ENCODE measurements around the gene VPS35L.
A peak's percentile ranks its signal among the peaks of the same experiment; 100 is the strongest.
"Not testable (repeated sequence)": the region's sequence is repeated elsewhere in the genome, so short reads cannot be mapped to it uniquely, and the experiment has no call there.

The VPS35L gene

GRCh38 chr16:19532601-19533000 is 22.9 kb upstream of the VPS35L start:
- no peak for DNase-seq
- no peak for ATAC-seq

DNA sequence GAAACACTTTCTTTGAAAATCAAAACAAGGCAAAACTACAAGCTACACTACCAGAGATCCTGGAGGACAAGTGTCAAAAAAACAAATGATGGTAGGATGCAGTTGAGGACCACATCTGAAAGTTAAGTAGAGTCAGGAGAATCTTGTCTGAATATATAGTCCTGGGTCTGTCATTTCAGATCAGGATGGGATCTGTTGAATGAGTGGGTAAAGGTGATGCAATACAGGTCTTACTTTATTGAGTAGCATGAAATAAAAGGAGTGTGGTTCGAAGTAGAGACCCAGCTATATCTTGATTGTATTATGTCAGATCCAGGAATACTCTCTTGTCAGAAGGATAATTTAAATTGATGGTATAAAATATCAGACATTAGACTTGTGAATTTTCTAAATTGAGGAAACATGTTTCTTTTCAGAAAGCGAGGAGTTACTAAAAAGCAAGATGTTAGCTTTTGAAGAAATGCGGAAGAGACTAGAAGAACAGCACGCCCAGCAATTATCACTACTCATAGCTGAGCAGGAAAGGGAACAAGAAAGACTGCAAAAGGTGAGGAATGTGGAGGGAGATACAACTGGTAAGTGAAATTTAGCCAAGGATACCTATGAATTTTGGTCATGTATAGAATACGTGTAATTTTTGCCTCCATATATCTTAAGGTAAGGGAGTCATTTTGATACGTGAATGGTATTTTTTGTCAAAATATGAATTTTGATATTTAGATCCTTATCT is 15.1 kb upstream of the VPS35L start:
- DNase-seq (no peak), ATAC-seq (no peak)

DNA sequence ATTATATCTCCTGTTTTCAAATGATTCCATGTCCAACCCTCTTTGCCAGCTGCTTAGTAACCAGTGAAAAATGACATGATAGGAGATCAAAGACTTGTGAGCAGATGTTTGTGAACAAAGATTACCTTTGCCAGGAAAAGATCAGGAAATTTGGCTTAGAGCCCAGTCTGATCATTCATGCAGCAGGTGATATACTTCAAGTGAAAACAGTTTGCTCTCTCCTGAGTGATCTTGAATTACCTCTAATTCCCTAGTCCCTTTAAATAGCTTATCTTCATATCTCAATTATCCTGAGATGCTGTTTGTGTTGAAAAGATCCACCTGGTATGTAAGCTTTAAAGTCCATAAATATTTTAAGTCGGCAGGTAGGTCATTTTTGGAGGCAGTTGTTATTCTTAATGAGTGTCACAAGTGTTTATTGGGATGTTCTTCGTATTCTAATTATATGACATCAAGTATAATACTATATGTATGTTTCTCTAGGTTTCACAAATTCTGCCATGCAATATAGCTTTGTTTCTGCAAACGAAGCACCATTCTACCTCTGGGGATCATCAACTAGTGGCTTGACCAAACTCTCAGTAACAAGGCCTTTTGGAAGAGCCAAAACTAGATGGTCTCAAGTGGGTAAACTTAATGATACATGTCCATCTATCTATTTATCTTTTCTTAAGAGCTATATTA is 13.2 kb upstream of the VPS35L start:
- ATAC-seq (no peak), DNase-seq (no peak)

- not testable (repeated sequence) for ATAC-seq, DNase-seq
Observed at GRCh38 chr16:19543278-19543996, 12.1 kb upstream of the VPS35L start.

DNA sequence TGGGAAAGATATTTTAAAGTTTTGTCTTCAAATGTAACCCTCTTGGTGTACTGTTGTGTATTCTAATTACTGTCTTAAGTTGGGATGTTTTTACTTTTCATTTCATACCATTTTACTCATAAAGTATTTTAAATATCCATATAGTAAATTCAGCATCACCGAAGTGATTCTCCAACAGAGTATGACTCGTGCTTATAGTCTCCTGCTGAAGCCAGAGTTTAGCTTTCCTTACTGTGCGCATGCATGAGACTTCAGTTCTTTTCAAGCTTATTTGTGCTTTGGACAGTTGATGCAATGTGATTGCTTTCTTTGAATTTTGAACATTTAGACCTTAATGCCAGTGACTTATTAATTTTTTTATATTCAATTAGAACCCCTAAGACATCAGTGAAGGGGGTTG is 7.4 kb upstream of the VPS35L start:
- ATAC-seq (no peak), DNase-seq (no peak)

DNA sequence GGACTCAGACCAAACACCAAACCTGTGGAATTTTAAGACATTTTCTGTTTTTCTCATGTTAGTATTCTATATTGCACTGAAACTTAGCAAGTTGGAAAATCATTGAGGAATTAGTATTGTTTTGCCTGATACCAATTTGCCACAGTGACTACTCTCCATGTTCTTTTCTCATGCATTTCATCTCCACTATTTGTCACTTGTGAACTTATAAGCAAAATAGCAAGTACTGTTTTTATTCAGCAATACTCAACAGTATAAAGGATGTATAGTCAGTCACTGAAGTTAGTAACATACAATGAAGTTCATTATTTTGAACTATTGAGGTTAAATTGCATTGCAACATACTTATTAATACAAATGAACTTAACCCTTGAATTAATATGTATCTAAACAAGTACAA is 5.8 kb upstream of the VPS35L start:
- DNase-seq = no peak
- ATAC-seq = no peak

DNA sequence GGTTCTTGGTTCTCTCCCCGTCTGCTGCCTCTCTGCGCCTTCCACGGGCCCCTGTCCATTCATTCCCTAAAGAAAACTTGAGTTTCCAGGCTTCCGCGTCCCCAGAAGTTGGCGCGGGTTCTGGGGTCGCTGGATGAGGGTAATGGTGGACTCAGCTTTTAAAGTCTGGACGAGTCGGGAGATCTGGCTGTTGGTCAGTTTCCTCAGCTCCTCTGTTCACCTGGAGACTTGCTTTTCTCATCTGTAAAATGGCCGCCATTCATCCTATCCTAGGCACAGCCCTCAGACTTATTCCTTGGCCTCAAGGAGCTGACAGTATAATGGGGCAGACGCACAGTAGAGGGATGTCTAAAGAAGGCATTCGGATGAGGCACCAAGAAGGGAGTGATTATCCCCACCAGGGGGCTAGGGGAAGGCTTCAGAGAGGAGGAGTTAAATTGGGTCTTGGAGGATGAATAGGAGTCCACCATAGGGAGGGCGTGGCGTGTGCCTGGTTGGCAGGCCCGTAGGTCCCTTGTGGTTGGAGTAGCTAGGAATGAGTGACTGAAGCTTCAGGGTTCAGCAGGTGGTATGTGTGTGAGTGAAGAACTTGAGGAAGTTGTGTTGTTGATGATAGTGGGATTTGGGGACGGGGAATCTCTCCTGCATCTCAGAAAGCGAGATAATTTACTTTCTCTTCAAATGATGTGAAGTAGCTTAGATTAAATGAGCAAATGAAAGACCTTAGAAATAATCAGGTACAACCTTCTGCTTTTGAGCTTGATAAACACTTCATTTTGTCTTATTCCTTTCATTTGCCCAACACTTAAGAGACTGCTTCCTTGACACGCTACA is 652 bp downstream of the VPS35L start:
- peak; percentile 34 for DNase-seq

GRCh38 chr16:19559242-19559910 is 3.9 kb downstream of the VPS35L start:
- DNase-seq (no peak), ATAC-seq (no peak)

More for the DNA sequence above, 652 bp downstream of the VPS35L start:
- no peak for ATAC-seq

- no peak for DNase-seq
- ATAC-seq = no peak
Observed at GRCh38 chr16:19560078-19560477, 4.6 kb downstream of the VPS35L start.

DNA sequence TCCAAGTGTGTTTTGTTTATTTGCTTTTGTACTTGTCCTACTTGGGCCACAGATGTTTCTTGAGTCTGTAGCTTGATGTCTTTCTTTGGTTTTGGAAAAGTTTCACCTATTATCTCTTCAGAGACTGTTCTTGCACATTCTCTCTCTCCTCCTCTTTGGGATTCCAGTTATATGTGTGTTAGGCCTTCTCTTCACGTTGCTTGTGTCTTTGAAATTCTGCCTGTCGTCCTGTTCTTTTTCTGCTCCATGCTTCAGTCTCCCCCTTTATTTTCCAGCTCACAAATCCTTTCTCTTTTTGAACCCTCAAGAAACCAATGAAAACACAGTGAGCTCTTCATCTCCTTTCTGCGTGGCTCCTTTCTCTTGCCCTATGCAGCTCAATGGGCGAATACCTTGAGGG is 7.9 kb downstream of the VPS35L start:
- DNase-seq = no peak
- ATAC-seq = no peak

GRCh38 chr16:19566362-19566761 is 10.9 kb downstream of the VPS35L start:
- DNase-seq = no peak
- no peak for ATAC-seq

- no peak for DNase-seq
- ATAC-seq = no peak
Observed at GRCh38 chr16:19567560-19567959, 12.1 kb downstream of the VPS35L start.

DNA sequence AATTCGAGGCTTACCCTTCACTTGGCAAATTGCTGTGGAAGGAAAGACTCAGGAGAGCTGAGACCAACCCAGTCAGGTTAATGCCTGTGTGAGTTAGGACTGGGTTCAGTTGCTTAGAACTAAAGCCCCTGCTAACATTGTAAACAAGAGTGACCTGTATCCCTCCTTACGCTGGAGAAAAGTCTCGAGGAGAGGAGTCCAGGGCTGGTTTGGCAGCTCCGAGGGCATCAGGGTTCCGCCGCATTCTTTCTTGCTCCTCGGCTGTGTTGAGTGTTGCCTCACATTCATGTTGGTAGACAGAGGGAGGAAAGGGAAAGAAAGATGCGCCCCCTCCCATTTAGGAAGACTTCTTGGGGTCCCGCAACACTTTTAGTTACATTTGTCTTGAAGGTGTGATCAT is 18.5 kb downstream of the VPS35L start:
- ATAC-seq (no peak), DNase-seq (no peak)

DNA sequence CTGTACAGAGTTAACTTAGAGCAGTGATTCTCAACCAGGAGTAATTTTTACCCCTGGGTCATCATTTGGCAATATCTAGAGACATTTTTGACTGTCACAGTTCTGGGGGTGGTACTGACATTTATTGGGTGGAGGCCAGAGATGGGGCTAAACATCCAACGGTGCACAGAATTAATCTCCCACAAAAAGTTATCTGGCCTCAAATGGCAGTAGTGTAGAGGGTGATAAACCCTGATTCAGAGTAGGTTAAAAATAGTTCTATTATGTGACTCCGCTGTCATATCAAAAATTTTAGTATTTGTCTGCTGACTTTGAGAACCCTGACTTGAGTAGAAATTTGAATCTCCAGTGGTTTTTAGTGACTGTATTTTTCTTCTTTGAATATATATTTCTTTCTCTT is 19.1 kb downstream of the VPS35L start:
- no peak for DNase-seq
- ATAC-seq = no peak

DNA sequence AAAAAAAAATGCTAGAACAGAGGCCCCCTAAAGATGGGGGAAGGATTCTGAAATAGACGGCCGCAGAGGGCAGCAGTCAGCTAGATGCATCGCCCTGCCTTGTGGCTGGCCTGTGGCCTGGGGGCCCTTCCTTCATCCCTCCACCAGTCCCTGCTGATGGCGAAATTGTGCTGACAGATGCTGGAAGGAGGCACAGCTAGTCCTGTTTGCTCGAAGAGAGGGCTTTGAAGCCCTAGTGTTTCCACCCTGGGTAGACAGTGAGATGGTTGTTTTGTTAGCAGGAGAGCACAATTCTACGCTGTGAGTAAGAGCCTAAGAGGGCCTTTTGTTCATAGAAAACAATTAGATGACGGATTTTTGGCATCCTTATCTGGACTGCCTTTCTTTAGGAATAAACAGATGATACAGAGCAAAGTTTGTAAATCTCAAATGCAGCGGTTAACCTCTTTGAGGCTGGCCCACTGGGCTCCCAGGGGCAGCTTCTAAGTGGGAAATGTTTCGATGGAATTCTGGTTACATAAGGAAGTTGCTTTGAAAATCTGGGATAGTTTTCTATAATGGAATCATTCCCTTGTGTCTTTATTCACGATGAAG is 23.0 kb downstream of the VPS35L start:
- no peak for DNase-seq
- no peak for ATAC-seq

DNA sequence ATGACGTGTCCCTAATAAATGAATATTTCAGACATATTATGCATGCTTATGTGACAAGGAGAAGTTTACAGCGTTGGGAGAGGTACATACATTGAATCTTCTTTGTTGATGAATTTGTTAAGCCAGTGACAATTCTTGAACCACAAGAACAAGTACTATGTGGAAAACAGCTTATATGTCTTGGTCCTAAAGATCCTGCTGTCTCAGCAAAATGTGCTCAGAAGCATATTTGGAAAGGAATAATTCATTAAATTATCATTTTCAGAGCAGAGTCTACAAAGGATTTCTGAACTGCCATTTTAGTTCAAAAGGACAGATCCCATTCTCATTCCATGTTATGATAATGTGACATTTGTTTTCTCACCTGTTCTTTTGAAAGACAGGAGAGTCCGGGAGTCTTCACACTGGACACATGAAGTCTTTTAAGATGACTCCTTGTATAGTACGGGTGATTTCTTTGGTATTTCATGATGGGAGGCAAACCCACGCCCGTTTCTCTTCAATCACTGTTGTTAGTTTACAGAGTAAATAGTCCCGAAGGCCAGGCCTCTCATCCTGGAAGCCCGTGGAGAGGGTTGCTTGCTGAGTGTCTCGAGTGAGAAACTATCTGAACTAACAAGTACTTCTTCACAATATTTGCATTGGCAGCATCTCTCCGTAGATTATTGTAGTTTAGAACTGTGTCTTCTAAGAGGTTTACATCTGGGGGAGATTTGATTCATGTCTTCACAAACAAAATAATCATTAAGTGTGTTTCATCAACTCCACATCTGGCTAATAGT is 26.7 kb downstream of the VPS35L start:
- ATAC-seq (no peak), DNase-seq (no peak)

DNA sequence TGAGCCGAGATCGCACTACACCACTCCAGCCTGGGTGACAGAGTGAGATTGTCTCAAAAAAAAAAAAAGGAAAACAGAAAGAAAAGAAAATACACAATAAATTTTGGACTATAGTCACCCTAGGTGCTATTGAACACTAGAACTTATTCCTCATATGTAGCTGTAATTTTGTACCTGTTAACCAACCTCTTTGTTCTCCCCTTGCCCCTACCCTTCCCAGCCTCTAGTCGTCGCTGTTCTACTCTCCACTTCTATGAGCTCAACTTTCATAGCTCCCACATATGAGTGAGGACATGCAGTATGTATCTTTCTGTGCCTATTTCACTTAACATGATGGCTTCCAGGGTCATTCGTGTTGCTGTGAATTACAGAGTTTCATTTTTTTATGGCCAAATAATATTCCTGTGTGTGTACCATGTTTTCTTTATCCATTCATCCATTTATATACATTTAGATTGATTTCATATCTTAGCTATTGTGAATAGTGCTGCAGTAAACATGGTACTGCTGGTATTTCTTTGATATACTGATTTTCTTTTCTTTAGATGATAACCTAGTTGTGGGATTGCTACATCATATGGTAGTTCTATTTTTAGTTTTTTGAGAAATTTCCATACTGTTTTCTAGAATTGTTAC is 28.3 kb downstream of the VPS35L start:
- DNase-seq = peak; percentile 9
- peak; percentile 50 for ATAC-seq

- ATAC-seq = peak; percentile 79
- DNase-seq = no peak
Observed at GRCh38 chr16:19588661-19589060, 33.2 kb downstream of the VPS35L start.

DNA sequence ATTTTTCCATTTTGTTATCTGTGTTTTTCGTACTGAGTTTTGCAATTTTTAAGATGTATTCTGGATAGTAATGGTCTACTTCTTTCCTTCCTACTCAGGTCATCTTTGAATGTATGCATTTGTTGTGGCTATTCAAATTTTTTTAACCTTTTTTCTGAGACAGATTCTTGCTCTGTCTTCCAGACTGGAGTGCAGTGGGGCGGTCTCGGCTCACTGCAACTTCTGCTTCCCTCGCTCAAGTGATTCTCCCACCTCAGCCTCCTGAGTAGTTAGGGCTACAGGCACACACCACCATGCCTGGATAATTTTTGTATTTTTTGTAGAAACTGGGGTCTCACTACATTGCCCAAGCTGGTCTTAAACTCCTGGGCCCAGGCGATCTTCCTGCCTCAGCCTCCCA is 33.6 kb downstream of the VPS35L start:
- DNase-seq (no peak), ATAC-seq (peak; percentile 42)

DNA sequence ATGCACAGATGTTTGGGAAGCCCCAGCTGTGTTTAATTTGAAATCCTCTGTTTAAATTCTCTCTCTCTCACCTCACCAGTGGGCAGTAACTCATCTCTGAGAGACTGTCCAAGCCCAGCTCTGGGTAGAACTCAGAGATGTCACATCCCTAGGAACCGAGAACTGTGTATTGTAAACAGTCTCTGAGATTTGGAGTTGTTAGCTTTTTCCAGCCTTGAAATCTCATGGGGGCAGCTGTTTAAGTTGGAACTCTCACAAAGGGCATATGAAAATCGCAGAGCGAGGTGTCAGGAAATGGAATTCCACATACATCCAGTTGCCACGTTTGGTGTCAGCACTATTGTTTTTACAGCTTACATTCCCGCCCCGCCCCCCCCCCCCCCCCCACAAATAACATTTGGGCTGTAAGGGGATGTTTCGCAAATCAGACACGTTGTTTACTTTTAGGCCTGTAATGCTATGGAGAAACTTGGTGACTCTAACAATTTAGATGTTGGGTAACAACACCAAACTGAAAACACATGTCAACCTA is 34.3 kb downstream of the VPS35L start:
- DNase-seq = no peak

More for the DNA sequence above, 34.3 kb downstream of the VPS35L start:
- no peak for ATAC-seq
